Measurements from ENCODE around the gene SALL4.

The SALL4 gene

GRCh38 chr20:51810155-51811041 lies 8.1 kb upstream of the SALL4 start:
- no peak for ATAC-seq
- no peak for TF ChIP-seq POU6F1 (CRISPR knock-in tag; IDR thresholded peaks at IDR 0.05; ENCODE audit: borderline replicate concordance, low read depth)
- no peak for TF ChIP-seq CSDC2 (CRISPR knock-in tag; IDR thresholded peaks at IDR 0.05)
- TF ChIP-seq ARNTL (CRISPR knock-in tag; IDR thresholded peaks at IDR 0.05; ENCODE audit: borderline replicate concordance, low read depth): no peak
- TF ChIP-seq GLIS3 (CRISPR knock-in tag; IDR thresholded peaks at IDR 0.05): no peak
- TF ChIP-seq PPARA (CRISPR knock-in tag; IDR thresholded peaks at IDR 0.05; ENCODE audit: borderline replicate concordance): no peak
- TF ChIP-seq ISL1 (CRISPR knock-in tag; IDR thresholded peaks at IDR 0.05): no peak
- TF ChIP-seq TOX (CRISPR knock-in tag; IDR thresholded peaks at IDR 0.05; ENCODE audit: borderline replicate concordance): no peak
- no peak for TF ChIP-seq OSR1 (CRISPR knock-in tag; IDR thresholded peaks at IDR 0.05)
- TF ChIP-seq CREB5 (CRISPR knock-in tag; IDR thresholded peaks at IDR 0.05; ENCODE audit: low read depth): no peak
- no peak for TF ChIP-seq ESRRG (CRISPR knock-in tag; IDR thresholded peaks at IDR 0.05)

- no peak for TF ChIP-seq ZNF8 (CRISPR knock-in tag; IDR thresholded peaks at IDR 0.05)
- no peak for TF ChIP-seq ARNTL (CRISPR knock-in tag; IDR thresholded peaks at IDR 0.05; ENCODE audit: borderline replicate concordance, low read depth)
- no peak for TF ChIP-seq OSR1 (CRISPR knock-in tag; IDR thresholded peaks at IDR 0.05)
- TF ChIP-seq TCF4 (CRISPR knock-in tag; IDR thresholded peaks at IDR 0.05; ENCODE audit: borderline replicate concordance): no peak
- no peak for TF ChIP-seq GLIS3 (CRISPR knock-in tag; IDR thresholded peaks at IDR 0.05)
- TF ChIP-seq ZC3H10 (CRISPR knock-in tag; IDR thresholded peaks at IDR 0.05): no peak
- no peak for TF ChIP-seq CREB5 (CRISPR knock-in tag; IDR thresholded peaks at IDR 0.05; ENCODE audit: low read depth)
- no peak for TF ChIP-seq SNAI2 (CRISPR knock-in tag; IDR thresholded peaks at IDR 0.05)
- ATAC-seq: no peak
These were observed 5.5 kb upstream of the SALL4 start for GRCh38 chr20:51807720-51808250.

- no peak for ATAC-seq
- TF ChIP-seq CSDC2 (CRISPR knock-in tag; IDR thresholded peaks at IDR 0.05): no peak
- TF ChIP-seq ZC3H10 (CRISPR knock-in tag; IDR thresholded peaks at IDR 0.05): no peak
- TF ChIP-seq OSR1 (CRISPR knock-in tag; IDR thresholded peaks at IDR 0.05): no peak
- no peak for TF ChIP-seq PATZ1 (CRISPR knock-in tag; IDR thresholded peaks at IDR 0.05; ENCODE audit: borderline replicate concordance)
- no peak for TF ChIP-seq POU6F1 (CRISPR knock-in tag; IDR thresholded peaks at IDR 0.05; ENCODE audit: borderline replicate concordance, low read depth)
- TF ChIP-seq CREB5 (CRISPR knock-in tag; IDR thresholded peaks at IDR 0.05; ENCODE audit: low read depth): no peak
- TF ChIP-seq SNAI2 (CRISPR knock-in tag; IDR thresholded peaks at IDR 0.05): no peak
- TF ChIP-seq TSHZ2 (CRISPR knock-in tag; IDR thresholded peaks at IDR 0.05): no peak
- TF ChIP-seq ZFP30 (CRISPR knock-in tag; IDR thresholded peaks at IDR 0.05): no peak
- no peak for TF ChIP-seq CSRNP3 (CRISPR knock-in tag; IDR thresholded peaks at IDR 0.05)
- TF ChIP-seq TOX (CRISPR knock-in tag; IDR thresholded peaks at IDR 0.05; ENCODE audit: borderline replicate concordance): no peak
- TF ChIP-seq GLIS3 (CRISPR knock-in tag; IDR thresholded peaks at IDR 0.05): no peak
- no peak for TF ChIP-seq BACH2 (CRISPR knock-in tag; IDR thresholded peaks at IDR 0.05; ENCODE audit: borderline replicate concordance)
- TF ChIP-seq ZFP3 (CRISPR knock-in tag; IDR thresholded peaks at IDR 0.05): no peak
- no peak for TF ChIP-seq ZNF8 (CRISPR knock-in tag; IDR thresholded peaks at IDR 0.05)
- TF ChIP-seq ARNTL (CRISPR knock-in tag; IDR thresholded peaks at IDR 0.05; ENCODE audit: borderline replicate concordance, low read depth): no peak
- no peak for TF ChIP-seq RARB (CRISPR knock-in tag; IDR thresholded peaks at IDR 0.05)
- no peak for TF ChIP-seq ESRRG (CRISPR knock-in tag; IDR thresholded peaks at IDR 0.05)
These were observed 2.4 kb upstream of the SALL4 start for GRCh38 chr20:51804754-51805153.

Measured in SK-N-SH treated with all-trans-retinoic acid at 6 μM for 48 hours (cell line).